Measurements from ENCODE around the gene ARHGAP24. TPM values are rescaled to one million over a fixed set of nuclear protein-coding genes. Genes with fewer than 3 reads are reported as not detected.

ARHGAP24 gene
- total and polyA plus RNA-seq, 9 donors: 6.6 to 16.7 (median 10.0) TPM

GRCh38 chr4:85482010-85482738 is 7.2 kb downstream of the ARHGAP24 start:
- 71 to 76% (median 75%) methylated on average over 5 of the region's 5 CpGs for WGBS, 3 donors
- intact Hi-C loops (cut with DNase I): no loop called here
- no peaks in the 10 kb centered on the region for H3K9me3 ChIP-seq
- H3K27ac ChIP-seq: no peak overlapping the region
- no peaks in the 10 kb centered on the region for H3K27me3 ChIP-seq
- H3K4me3 ChIP-seq: no peak overlapping the region
- H3K36me3 ChIP-seq: no peaks in the 10 kb centered on the region
- H3K4me1 ChIP-seq (ENCODE audit: insufficient read depth): peaks cover 2% of the 10 kb centered on the region
- no peak for TF ChIP-seq POLR2A (IDR thresholded peaks at IDR 0.05)
- TF ChIP-seq, protein P1, sequence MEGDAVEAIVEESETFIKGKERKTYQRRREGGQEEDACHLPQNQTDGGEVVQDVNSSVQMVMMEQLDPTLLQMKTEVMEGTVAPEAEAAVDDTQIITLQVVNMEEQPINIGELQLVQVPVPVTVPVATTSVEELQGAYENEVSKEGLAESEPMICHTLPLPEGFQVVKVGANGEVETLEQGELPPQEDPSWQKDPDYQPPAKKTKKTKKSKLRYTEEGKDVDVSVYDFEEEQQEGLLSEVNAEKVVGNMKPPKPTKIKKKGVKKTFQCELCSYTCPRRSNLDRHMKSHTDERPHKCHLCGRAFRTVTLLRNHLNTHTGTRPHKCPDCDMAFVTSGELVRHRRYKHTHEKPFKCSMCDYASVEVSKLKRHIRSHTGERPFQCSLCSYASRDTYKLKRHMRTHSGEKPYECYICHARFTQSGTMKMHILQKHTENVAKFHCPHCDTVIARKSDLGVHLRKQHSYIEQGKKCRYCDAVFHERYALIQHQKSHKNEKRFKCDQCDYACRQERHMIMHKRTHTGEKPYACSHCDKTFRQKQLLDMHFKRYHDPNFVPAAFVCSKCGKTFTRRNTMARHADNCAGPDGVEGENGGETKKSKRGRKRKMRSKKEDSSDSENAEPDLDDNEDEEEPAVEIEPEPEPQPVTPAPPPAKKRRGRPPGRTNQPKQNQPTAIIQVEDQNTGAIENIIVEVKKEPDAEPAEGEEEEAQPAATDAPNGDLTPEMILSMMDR (IDR thresholded peaks at IDR 0.05): no peak
- no peak for TF ChIP-seq EP300 (IDR thresholded peaks at IDR 0.05)
- no peak for DNase-seq

DNA sequence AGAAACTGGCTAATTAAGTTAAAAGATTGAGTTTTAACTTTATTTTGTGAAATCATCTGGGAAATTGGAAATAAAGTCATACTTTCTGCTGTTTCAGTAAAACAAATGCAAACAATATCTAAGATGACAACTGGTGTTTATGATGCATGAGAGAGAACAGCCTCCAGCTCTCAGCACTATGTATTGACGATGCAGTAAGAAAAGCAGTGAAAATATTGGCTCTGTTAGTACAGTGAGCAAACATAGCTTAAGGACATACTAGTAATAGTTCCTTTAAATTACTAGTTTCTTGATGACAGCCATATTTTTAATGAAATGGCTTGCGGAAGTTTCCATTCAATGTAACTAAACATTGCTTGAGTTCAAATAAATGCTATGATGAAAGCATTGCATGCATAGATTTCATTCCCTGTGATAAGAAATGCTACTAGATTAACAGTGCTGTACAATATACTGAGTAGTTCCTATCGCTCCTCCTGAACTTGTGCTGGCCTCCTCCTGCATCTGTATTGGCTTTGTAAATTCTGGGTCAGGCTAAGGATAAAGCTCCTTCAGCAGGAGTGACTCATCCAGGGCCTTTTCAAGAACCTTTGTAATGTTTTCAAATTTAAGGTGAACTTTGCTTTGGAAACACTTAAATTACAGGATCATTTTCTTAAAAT is 11.6 kb downstream of the ARHGAP24 start:
- H3K4me1 ChIP-seq (ENCODE audit: insufficient read depth): peaks cover 2% of the 10 kb centered on the region
- intact Hi-C loops (cut with DNase I): no loop called here
- TF ChIP-seq, protein P1 (IDR thresholded peaks at IDR 0.05): no peak
- TF ChIP-seq POLR2A (IDR thresholded peaks at IDR 0.05) (no peak), EP300 (IDR thresholded peaks at IDR 0.05) (no peak)
- H3K27me3 ChIP-seq: no peaks in the 10 kb centered on the region
- no peak overlapping the region for H3K4me3 ChIP-seq
- no peaks in the 10 kb centered on the region for H3K9me3 ChIP-seq
- no peak for DNase-seq
- 80 to 84% (median 81%) methylated on average over 3 of the region's 3 CpGs for WGBS, 3 donors
- H3K27ac ChIP-seq: no peak overlapping the region
- H3K36me3 ChIP-seq: no peaks in the 10 kb centered on the region

- no peak for DNase-seq
- Histone ChIP-seq H3K27me3 (no peaks in the 10 kb centered on the region), H3K36me3 (no peaks in the 10 kb centered on the region), H3K4me3 (no peak overlapping the region), H3K4me1 (ENCODE audit: insufficient read depth) (no peaks in the 10 kb centered on the region), H3K9me3 (no peaks in the 10 kb centered on the region), H3K27ac (no peak overlapping the region)
- intact Hi-C loops (cut with DNase I): no loop called here
- TF ChIP-seq EP300 (IDR thresholded peaks at IDR 0.05) (no peak), POLR2A (IDR thresholded peaks at IDR 0.05) (no peak)
- TF ChIP-seq, protein P1 (IDR thresholded peaks at IDR 0.05): no peak
- 79 to 93% (median 88%) methylated on average over 1 of the region's 1 CpG for WGBS, 3 donors
Observed at GRCh38 chr4:85488416-85488815, 13.5 kb downstream of the ARHGAP24 start.

DNA sequence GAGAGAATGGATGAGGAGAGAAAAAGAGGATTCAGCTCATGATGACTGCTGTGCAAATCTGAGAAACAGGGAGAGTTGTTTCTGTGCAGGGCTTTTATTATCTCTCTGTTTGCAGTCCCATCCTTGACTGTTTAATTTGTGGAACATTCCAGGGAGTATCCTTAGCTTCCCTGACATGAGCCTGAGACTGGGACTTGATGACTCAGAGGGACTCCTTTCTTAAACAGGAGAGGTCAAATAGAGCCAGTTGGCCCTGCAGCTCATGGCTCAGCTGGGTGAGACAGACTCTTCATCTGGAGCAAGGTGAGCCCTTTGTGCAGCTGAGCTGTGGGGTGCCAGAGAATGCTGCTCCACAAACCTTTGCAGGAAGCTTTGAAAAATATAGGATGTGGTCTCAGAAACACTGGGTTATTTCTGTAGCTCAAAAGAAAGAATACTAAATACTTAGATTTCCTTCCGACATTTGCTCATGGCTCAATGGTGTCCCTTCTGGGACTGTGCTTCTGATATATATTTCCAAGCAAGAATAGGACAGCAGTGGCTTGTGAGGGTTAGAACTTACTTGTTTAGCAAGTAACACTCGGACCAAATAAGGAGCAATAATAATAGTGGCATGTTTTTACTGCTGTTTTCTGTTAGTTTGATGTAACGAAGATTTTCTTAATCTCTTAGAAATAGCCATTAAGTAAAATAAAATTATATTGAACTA is 14.5 kb downstream of the ARHGAP24 start:
- H3K36me3 ChIP-seq: no peaks in the 10 kb centered on the region
- no peak overlapping the region for H3K27ac ChIP-seq
- intact Hi-C loops (cut with DNase I): no loop called here
- no peak for DNase-seq
- TF ChIP-seq EP300 (IDR thresholded peaks at IDR 0.05): no peak
- TF ChIP-seq, protein P1 (IDR thresholded peaks at IDR 0.05): no peak
- no peak for TF ChIP-seq POLR2A (IDR thresholded peaks at IDR 0.05)
- 93 to 96% (median 93%) methylated on average over 3 of the region's 3 CpGs for WGBS, 3 donors
- H3K4me1 ChIP-seq (ENCODE audit: insufficient read depth): no peaks in the 10 kb centered on the region
- no peak overlapping the region for H3K4me3 ChIP-seq
- H3K9me3 ChIP-seq: no peaks in the 10 kb centered on the region
- H3K27me3 ChIP-seq: no peaks in the 10 kb centered on the region

All from ovary (tissue), 9 donors.